Measurements from ENCODE around the gene IL1A. TPM values are rescaled to one million over a fixed set of nuclear protein-coding genes. Genes with fewer than 3 reads are reported as not detected.

Gene IL1A
- total RNA-seq, 1 donor from 2014 or later: 1.9 TPM

DNA sequence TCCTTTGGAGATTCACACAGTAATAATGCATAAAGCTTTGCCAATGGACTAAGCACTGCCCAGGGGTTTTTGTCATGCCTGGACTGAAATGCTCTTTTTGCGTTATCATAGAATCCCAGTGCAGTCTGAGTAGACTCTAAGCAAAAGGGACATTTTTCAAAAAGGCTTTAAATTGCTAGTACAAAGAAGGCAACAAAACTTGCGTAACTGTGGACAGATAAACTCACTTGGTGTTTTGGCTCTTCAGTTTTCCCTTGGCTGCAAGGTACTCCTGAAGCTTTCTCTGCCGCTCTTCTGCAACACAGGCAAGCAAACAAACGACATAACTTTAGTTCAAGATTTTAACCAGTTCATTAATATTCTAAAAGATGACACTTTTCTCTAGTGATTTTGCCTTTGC, 22.0 kb downstream of the IL1A start:
- peaks cover 5% of the 10 kb centered on the region for H3K4me1 ChIP-seq
- no peaks in the 10 kb centered on the region for H3K9me3 ChIP-seq
- DNase-seq (no peak), ATAC-seq (no peak)
- no peak overlapping the region for H3K4me3 ChIP-seq
- H3K27ac ChIP-seq: no peak overlapping the region
- intact Hi-C loops (cut with DNase I): no loop called here
- no peaks in the 10 kb centered on the region for H3K27me3 ChIP-seq
- TF ChIP-seq, protein P1, sequence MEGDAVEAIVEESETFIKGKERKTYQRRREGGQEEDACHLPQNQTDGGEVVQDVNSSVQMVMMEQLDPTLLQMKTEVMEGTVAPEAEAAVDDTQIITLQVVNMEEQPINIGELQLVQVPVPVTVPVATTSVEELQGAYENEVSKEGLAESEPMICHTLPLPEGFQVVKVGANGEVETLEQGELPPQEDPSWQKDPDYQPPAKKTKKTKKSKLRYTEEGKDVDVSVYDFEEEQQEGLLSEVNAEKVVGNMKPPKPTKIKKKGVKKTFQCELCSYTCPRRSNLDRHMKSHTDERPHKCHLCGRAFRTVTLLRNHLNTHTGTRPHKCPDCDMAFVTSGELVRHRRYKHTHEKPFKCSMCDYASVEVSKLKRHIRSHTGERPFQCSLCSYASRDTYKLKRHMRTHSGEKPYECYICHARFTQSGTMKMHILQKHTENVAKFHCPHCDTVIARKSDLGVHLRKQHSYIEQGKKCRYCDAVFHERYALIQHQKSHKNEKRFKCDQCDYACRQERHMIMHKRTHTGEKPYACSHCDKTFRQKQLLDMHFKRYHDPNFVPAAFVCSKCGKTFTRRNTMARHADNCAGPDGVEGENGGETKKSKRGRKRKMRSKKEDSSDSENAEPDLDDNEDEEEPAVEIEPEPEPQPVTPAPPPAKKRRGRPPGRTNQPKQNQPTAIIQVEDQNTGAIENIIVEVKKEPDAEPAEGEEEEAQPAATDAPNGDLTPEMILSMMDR (IDR thresholded peaks at IDR 0.05): no peak
- H3K36me3 ChIP-seq: no peaks in the 10 kb centered on the region

DNA sequence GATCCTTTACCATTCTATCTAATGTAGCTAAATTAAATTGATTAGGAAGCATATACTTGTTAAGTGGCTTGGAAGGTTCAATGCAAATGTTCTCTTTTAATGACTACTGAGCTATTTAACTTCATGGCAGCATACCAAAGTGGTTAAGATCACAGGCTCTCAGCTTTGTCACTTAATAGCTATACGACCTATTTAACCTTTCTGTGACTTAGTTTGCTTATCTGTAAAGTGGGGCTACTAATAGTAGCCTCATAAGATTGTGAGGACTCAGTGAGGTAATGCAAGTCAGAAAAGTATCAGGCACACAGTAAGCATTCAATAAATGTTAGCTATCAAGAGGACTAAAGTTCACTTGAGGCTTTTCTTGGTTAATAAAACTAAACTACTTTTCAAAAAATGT, 24.1 kb downstream of the IL1A start:
- TF ChIP-seq, protein P1 (IDR thresholded peaks at IDR 0.05): no peak

GRCh38 chr2:112758711-112759110, 25.6 kb downstream of the IL1A start:
- Histone ChIP-seq H3K9me3 (no peaks in the 10 kb centered on the region), H3K4me1 (no peaks in the 10 kb centered on the region), H3K4me3 (no peak overlapping the region), H3K27ac (no peak overlapping the region), H3K36me3 (no peaks in the 10 kb centered on the region), H3K27me3 (no peaks in the 10 kb centered on the region)
- DNase-seq (no peak), ATAC-seq (no peak)
- TF ChIP-seq, protein P1 (IDR thresholded peaks at IDR 0.05): no peak
- intact Hi-C loops (cut with DNase I): no loop called here

More for the DNA sequence above, 24.1 kb downstream of the IL1A start:
- Histone ChIP-seq H3K36me3 (no peaks in the 10 kb centered on the region), H3K4me3 (no peak overlapping the region), H3K9me3 (no peaks in the 10 kb centered on the region), H3K4me1 (peaks cover 5% of the 10 kb centered on the region), H3K27me3 (no peaks in the 10 kb centered on the region), H3K27ac (no peak overlapping the region)
- DNase-seq: no peak
- intact Hi-C loops (cut with DNase I): no loop called here
- ATAC-seq: no peak

DNA sequence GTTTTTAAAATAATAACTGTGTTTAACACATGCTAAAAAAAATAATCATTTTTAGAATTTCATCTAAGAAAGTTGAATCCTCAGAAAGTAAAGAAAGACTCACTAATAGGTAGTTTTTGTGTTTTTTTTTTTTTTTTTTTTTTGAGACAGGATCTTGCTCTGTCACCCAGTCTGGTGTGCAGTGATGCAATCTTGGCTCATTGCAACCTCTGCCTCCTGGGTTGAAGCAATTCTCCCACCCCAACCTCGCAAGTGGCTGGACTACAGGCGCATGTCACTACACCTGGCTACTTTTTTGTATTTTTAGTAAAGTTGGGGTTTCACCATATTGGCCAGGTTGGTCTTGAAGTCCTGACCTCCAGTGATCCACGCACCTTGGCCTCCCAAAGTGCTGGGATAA, 27.0 kb downstream of the IL1A start:
- no peaks in the 10 kb centered on the region for H3K4me1 ChIP-seq

DNA sequence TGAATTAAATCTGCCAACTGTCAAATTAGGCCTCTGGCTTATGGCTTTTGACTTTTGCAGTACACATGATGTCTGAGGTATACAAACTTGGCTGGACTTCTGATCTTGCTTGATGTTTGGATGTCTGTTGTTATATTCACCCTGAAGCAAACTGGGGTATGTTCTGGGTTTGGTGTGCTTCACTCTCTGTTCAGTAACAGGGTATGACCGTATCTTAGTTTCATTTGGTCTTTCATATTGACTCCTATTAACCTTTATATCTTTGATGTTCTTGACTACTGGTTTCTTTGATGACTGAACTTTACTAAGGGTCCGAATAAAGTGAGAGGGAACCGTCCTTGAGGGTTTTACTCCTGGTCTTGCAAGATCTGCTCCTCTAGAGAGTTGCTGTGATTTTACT, 28.1 kb downstream of the IL1A start:
- ATAC-seq (no peak), DNase-seq (no peak)
- H3K9me3 ChIP-seq: no peaks in the 10 kb centered on the region
- H3K27me3 ChIP-seq: no peaks in the 10 kb centered on the region
- intact Hi-C loops (cut with DNase I): no loop called here
- no peaks in the 10 kb centered on the region for H3K4me1 ChIP-seq
- TF ChIP-seq, protein P1 (IDR thresholded peaks at IDR 0.05): no peak
- no peak overlapping the region for H3K4me3 ChIP-seq
- H3K27ac ChIP-seq: no peak overlapping the region
- no peaks in the 10 kb centered on the region for H3K36me3 ChIP-seq

More for the DNA sequence above, 27.0 kb downstream of the IL1A start:
- intact Hi-C loops (cut with DNase I): no loop called here
- ATAC-seq (peak; percentile 55), DNase-seq (no peak)
- no peaks in the 10 kb centered on the region for H3K27me3 ChIP-seq
- H3K9me3 ChIP-seq: no peaks in the 10 kb centered on the region
- TF ChIP-seq, protein P1 (IDR thresholded peaks at IDR 0.05): no peak
- no peaks in the 10 kb centered on the region for H3K36me3 ChIP-seq
- H3K4me3 ChIP-seq: no peak overlapping the region
- no peak overlapping the region for H3K27ac ChIP-seq

DNA sequence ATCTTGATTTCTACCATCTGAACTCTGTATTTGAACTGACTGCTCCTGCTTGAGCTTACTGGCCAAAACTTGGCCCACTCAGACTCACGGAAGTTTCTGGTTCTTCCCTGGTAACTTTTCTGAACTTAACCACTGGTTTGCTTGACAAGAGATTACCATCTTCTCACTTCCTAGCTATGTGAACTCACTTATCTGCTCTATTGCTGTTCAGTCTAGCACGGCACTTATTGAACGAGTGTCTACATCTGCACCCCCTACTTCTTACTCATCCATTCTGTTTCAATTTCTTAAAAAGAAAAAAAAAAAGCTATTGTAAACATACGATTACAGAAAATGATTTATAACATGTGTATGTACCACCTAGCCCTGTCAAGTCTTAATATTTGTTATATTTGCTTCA, 28.8 kb downstream of the IL1A start:
- no peaks in the 10 kb centered on the region for H3K27me3 ChIP-seq
- no peaks in the 10 kb centered on the region for H3K4me1 ChIP-seq
- no peak overlapping the region for H3K27ac ChIP-seq
- intact Hi-C loops (cut with DNase I): no loop called here
- no peaks in the 10 kb centered on the region for H3K36me3 ChIP-seq
- no peak for ATAC-seq
- DNase-seq: no peak
- no peak overlapping the region for H3K4me3 ChIP-seq
- no peaks in the 10 kb centered on the region for H3K9me3 ChIP-seq
- TF ChIP-seq, protein P1 (IDR thresholded peaks at IDR 0.05): no peak
